Gastrocnemius medialis (tissue), 4 donors: ENCODE measurements around the gene PTPRR. TPM values are rescaled to one million over a fixed set of nuclear protein-coding genes. Genes with fewer than 3 reads are reported as not detected.
A peak's percentile ranks its signal among the peaks of the same experiment; 100 is the strongest.

ENCODE experiments used
- ATAC-seq, 2 donors: fragments of 150-250 bp; one replicate each; pipeline ENCODE4 v1.9.1; 2016
- DNase-seq, 2 donors: peaks; one replicate each; pipeline ENCODE4 v3.0.0-alpha.2; 2019
- H3K27ac ChIP-seq, 4 donors: fragments of 200-600 bp; sonication (generic); 1 replicate in 1 of 4; 2 replicates in 3 of 4; pipeline ENCODE4 v1.5.1; 2016 to 2018; ENCODE audit warnings: mild to moderate bottlenecking in 2 of 4, moderate library complexity in 1 of 4
- H3K27me3 ChIP-seq, 3 donors: fragments of 200-600 bp; sonication (generic) in 2 of 3; 1 replicate in 1 of 3; 2 replicates in 2 of 3; pipeline versions ENCODE4 v1.5.1 to v1.6.0; 2016 to 2019; ENCODE audit warnings: mild to moderate bottlenecking in 1 of 3, moderate library complexity in 1 of 3
- H3K36me3 ChIP-seq, 2 donors: fragments of 200-600 bp; sonication (generic) in 1 of 2; one replicate each; pipeline ENCODE4 v1.5.1; 2017 to 2018
- H3K4me1 ChIP-seq, 2 donors: fragments of 200-600 bp; sonication (generic) in 1 of 2; one replicate each; pipeline ENCODE4 v1.5.1; 2016 to 2017; ENCODE audit warnings: mild to moderate bottlenecking in 2 of 2
- H3K4me3 ChIP-seq, 4 donors: fragments of 200-600 bp; sonication (generic) in 3 of 4; 1 replicate in 1 of 4; 2 replicates in 3 of 4; pipeline ENCODE4 v1.5.1; 2016 to 2019; ENCODE audit warnings: mild to moderate bottlenecking in 2 of 4
- H3K9me3 ChIP-seq, 3 donors: fragments of 200-600 bp; sonication (generic) in 2 of 3; 1 replicate in 1 of 3; 2 replicates in 2 of 3; pipeline ENCODE4 v1.5.1; 2016 to 2019
- POLR2A ChIP-seq, 2 donors: fragments of 450-650 bp; IDR thresholded peaks; one replicate each; pipeline ENCODE4 v1.6.1; 2017; ENCODE audit warnings: antibody characterized with exemption in 2 of 2, mild to moderate bottlenecking in 2 of 2, moderate library complexity in 2 of 2
- in situ Hi-C, 4 donors: fragments of 200-750 bp; cut with MboI; loops; one replicate each; pipeline versions ENCODE4 v1.15.0 to v1.8.0; 2017; ENCODE audit warnings: low sequenced_read_pairs in 4 of 4
- intact Hi-C: fragments of 100-400 bp; cut with DNase I; formaldehyde crosslinking; loops from one replicate; pipeline ENCODE4 v1.15.1; 2023; ENCODE audit warnings: low total_unique reads
- total RNA-seq, 4 donors: library from RNA; depleted of rRNA; stranded (reverse); fragments of >200 nt; gene quantifications; one replicate each; pipeline versions ENCODE4 v1.1.0 to v1.2.3, GENCODE V29; 2016
- TF ChIP-seq, protein P1 (sequence below), 5 experiments: fragments of 450-650 bp in 3 of 5; fragments of 200-600 bp in 2 of 5; sonication (generic) in 2 of 5; IDR thresholded peaks in 4 of 5; conservative IDR thresholded peaks in 1 of 5; 1 replicate in 4 of 5; 2 replicates in 1 of 5; pipeline ENCODE4 v1.5.1; 2016 to 2019; ENCODE audit warnings: antibody characterized with exemption in 5 of 5, mild to moderate bottlenecking in 3 of 5, moderate library complexity in 3 of 5

The PTPRR gene
- total RNA-seq, 4 donors from 2014 or later, result 0.18 to 0.20 TPM; not detected in 2

DNA sequence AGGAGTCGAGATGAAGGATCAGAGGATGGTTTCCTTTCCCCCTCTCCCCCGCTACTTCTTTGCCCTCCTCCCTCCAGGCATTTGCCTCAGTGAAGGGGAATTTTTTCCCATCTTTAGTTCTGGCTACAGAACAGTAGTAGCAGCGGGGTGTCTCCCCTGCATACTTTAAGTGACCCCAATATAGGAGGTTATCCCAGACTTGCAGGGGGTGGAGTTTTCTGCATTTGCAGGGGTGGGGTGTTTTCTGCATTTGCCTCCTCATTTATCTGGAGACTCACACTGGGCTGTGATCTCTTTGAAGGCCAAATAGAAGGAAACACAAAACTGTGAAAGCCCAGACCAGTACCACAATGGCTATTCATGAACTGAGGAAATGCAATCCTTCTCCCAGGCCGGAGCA, 303.1 kb downstream of the PTPRR start:
- Histone ChIP-seq H3K4me1 (peaks cover 0 to 5% of the 10 kb centered on the region in 2 donors), H3K36me3 (no peaks in the 10 kb centered on the region), H3K4me3 (no peak overlapping the region), H3K9me3 (no peaks in the 10 kb centered on the region), H3K27me3 (no peaks in the 10 kb centered on the region), H3K27ac (no peak overlapping the region)
- TF ChIP-seq POLR2A (IDR thresholded peaks at IDR 0.05), result no peak
- TF ChIP-seq, protein P1, sequence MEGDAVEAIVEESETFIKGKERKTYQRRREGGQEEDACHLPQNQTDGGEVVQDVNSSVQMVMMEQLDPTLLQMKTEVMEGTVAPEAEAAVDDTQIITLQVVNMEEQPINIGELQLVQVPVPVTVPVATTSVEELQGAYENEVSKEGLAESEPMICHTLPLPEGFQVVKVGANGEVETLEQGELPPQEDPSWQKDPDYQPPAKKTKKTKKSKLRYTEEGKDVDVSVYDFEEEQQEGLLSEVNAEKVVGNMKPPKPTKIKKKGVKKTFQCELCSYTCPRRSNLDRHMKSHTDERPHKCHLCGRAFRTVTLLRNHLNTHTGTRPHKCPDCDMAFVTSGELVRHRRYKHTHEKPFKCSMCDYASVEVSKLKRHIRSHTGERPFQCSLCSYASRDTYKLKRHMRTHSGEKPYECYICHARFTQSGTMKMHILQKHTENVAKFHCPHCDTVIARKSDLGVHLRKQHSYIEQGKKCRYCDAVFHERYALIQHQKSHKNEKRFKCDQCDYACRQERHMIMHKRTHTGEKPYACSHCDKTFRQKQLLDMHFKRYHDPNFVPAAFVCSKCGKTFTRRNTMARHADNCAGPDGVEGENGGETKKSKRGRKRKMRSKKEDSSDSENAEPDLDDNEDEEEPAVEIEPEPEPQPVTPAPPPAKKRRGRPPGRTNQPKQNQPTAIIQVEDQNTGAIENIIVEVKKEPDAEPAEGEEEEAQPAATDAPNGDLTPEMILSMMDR (IDR thresholded peaks at IDR 0.05 in 4 of 5, conservative IDR thresholded peaks at IDR 0.05 in 1 of 5), result no peak
- in situ Hi-C loops (no loop called here), intact Hi-C loops (no loop called here)
- ATAC-seq (no peak), DNase-seq (no peak)

DNA sequence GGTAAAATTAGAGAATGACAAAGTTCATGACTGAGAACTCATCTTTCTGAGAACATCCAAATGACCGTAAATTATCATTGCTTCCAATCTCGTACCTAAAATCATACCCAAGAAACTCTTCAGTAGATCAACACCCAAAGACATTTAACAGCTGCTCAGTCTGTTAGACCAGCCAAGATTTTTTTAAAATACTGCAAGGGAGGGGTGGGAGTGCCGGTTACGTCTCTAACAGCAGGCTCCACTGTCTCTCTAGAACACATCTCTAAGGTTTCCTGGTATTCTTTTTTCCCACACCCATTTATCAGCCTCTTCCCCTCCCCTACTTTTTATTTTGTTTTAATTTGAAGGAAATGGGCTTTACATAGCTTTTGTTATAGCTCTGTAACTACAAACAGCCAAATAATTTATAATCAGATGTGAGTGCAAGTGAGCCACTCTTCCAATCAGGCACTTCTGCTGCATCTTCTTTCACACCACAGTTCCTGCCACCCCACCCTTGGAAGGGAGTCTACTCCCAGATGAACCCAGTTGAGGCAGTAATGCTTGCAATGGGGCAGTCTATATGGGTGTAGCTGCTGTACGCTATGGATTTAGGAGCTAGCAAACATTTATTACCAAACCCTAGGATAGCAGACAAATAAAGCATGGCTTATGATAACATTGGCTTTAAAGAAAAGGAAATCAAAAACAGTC, 305.2 kb downstream of the PTPRR start:
- Histone ChIP-seq H3K9me3 (no peaks in the 10 kb centered on the region), H3K27ac (peak overlapping the region in 1 of 4 donors; percentile 40), H3K4me3 (no peak overlapping the region), H3K27me3 (peaks cover 0 to 5% (median 0%) of the 10 kb centered on the region in 3 donors), H3K36me3 (no peaks in the 10 kb centered on the region), H3K4me1 (peaks cover 0 to 5% of the 10 kb centered on the region in 2 donors)
- intact Hi-C loops (no loop called here), in situ Hi-C loops (no loop called here)
- DNase-seq (no peak), ATAC-seq (no peak)
- TF ChIP-seq POLR2A (IDR thresholded peaks at IDR 0.05), result no peak
- TF ChIP-seq, protein P1 (IDR thresholded peaks at IDR 0.05 in 4 of 5, conservative IDR thresholded peaks at IDR 0.05 in 1 of 5), result no peak

DNA sequence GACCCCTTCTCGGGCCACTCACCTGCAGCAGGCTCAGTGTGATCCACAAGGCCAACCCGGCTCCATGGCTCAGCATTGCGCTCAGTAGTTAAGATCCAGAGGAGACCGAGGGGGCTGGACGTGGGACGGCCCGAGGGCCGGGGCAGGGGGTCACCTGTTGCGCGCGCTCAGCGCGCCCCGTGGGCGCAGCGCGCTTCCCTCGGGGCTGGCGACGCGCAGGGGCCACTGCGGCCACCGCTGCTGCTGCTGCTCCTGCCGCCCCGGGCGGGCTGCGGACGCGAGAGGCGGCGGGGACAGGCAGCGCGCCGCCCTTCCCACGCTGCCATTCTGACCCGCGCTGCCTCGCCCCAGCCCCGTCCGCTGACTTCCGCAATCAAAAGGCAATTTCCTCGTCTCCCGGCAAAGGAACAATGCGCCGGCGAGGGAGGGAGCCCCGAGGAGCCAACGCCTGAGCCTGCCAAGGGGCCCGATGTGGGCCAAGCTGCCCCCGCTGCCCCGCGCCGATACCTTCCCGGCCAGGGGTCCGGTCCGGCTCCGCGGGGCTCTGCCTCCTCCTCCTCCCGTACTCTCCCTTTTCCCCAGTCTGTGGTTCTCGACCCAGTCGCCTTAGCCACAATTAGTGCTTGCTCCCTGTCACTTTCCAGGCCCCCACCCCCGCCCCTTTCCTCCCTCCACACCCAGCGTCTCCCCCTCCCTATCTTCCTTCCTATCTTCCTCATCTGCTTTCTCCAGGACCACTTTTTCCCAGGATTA, 310.6 kb downstream of the PTPRR start:
- TF ChIP-seq, protein P1 (IDR thresholded peaks at IDR 0.05 in 4 of 5, conservative IDR thresholded peaks at IDR 0.05 in 1 of 5), result no peak
- peak; percentile 34 to 53 for TF ChIP-seq POLR2A (IDR thresholded peaks at IDR 0.05)
- no peaks in the 10 kb centered on the region for H3K36me3 ChIP-seq
- H3K4me3 ChIP-seq, result peak overlapping the region; percentile 50 to 59 (median 54)
- H3K4me1 ChIP-seq, result peaks cover 0 to 9% of the 10 kb centered on the region in 2 donors
- peak overlapping the region; percentile 63 to 72 (median 68) for H3K27ac ChIP-seq
- H3K9me3 ChIP-seq, result no peaks in the 10 kb centered on the region
- no peak for DNase-seq
- H3K27me3 ChIP-seq, result peaks cover 0 to 18% (median 5%) of the 10 kb centered on the region in 3 donors
- in situ Hi-C loops (no loop called here), intact Hi-C loops (no loop called here)
- peak; percentile 28 to 51 for ATAC-seq

DNA sequence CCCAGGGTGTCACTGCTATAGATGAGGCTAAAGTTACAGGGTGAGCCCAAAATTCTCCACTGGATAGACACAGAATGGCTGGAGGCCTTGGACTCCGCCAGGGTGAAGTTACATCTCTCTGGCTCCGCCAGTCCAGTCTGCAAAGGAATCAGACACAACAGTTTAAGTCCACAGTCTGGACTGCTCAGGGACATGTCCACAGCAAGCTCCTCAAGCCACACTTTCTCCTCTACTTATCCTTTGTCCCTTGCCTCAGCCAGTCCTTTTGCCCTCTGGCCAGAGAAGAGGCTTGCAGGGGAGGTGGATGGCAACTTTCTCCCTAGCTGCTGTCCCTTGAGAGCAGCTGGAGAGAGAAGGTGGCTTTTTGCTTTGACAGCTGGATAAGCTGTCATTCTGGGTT, 311.3 kb downstream of the PTPRR start:
- Histone ChIP-seq H3K4me3 (peak overlapping the region; percentile 50 to 59 (median 54)), H3K9me3 (no peaks in the 10 kb centered on the region), H3K36me3 (no peaks in the 10 kb centered on the region), H3K4me1 (peaks cover 0 to 3% of the 10 kb centered on the region in 2 donors), H3K27ac (peak overlapping the region; percentile 37 to 72 (median 66)), H3K27me3 (peaks cover 0 to 18% (median 5%) of the 10 kb centered on the region in 3 donors)
- in situ Hi-C loops (no loop called here), intact Hi-C loops (no loop called here)
- no peak for DNase-seq
- no peak for TF ChIP-seq POLR2A (IDR thresholded peaks at IDR 0.05)
- TF ChIP-seq, protein P1 (IDR thresholded peaks at IDR 0.05 in 4 of 5, conservative IDR thresholded peaks at IDR 0.05 in 1 of 5), result no peak
- no peak for ATAC-seq
